Neuronal stem cell (in vitro differentiated cells): ENCODE measurements around the gene PRPH.

Experiments
- DNase-seq: peaks from one replicate; pipeline ENCODE4 v3.0.0-alpha.2; 2013; ENCODE audit warnings: low spot score
- H2AFZ ChIP-seq: one replicate; pipeline ENCODE4 v1.6.1; 2013; ENCODE audit warnings: mild to moderate bottlenecking, low read length, inconsistent platforms
- H2AK5ac ChIP-seq: 2 replicates; pipeline ENCODE4 v1.6.1; 2013; ENCODE audit warnings: low read depth, mild to moderate bottlenecking, inconsistent platforms, low read length, moderate library complexity, mixed read lengths
- H2BK120ac ChIP-seq: 2 replicates; pipeline ENCODE4 v1.6.1; 2013; ENCODE audit warnings: low read depth, mild to moderate bottlenecking, inconsistent platforms, low read length, moderate library complexity, mixed read lengths
- H2BK12ac ChIP-seq: one replicate; pipeline ENCODE4 v1.6.1; 2013; ENCODE audit warnings: low read length, inconsistent platforms
- H2BK15ac ChIP-seq: 2 replicates; pipeline ENCODE4 v1.6.1; 2013; ENCODE audit warnings: mild to moderate bottlenecking, low read length, inconsistent platforms, mixed read lengths
- H2BK5ac ChIP-seq: one replicate; pipeline ENCODE4 v1.6.1; 2013; ENCODE audit warnings: inconsistent platforms, mild to moderate bottlenecking, low read length, moderate library complexity
- H3K14ac ChIP-seq: one replicate; pipeline ENCODE4 v1.6.1; 2013; ENCODE audit warnings: low read length, inconsistent platforms
- H3K18ac ChIP-seq: 2 replicates; pipeline ENCODE4 v1.6.1; 2013; ENCODE audit warnings: low read length, inconsistent platforms
- H3K23ac ChIP-seq: 2 replicates; pipeline ENCODE4 v1.6.1; 2013; ENCODE audit warnings: low read depth, mild to moderate bottlenecking, mixed read lengths, low read length, inconsistent platforms; ENCODE audit not compliant: poor library complexity
- H3K27ac ChIP-seq: replicated peaks from 3 replicates; pipeline ENCODE4 v1.5.1; 2013; ENCODE audit warnings: low read length, inconsistent platforms
- H3K27me3 ChIP-seq, 3 experiments: 2 replicates each; pipeline ENCODE4 v1.6.1; 2013; ENCODE audit warnings: low read length in 3 of 3, mild to moderate bottlenecking in 2 of 3, inconsistent platforms in 1 of 3, low read depth in 1 of 3, mixed read lengths in 1 of 3, moderate library complexity in 1 of 3; ENCODE audit not compliant: control insufficient read depth in 3 of 3, insufficient read depth in 3 of 3
- H3K36me3 ChIP-seq, 2 donors: replicated peaks in 1 of 2; 2 replicates each; pipeline ENCODE4 v1.6.1; 2013; ENCODE audit warnings: low read length in 2 of 2; ENCODE audit not compliant: control insufficient read depth in 2 of 2, insufficient read depth in 2 of 2
- H3K4ac ChIP-seq: 2 replicates; pipeline ENCODE4 v1.6.1; 2013; ENCODE audit warnings: inconsistent platforms, mild to moderate bottlenecking, low read length, moderate library complexity
- H3K4me1 ChIP-seq, 2 donors: 1 replicate in 1 of 2; 2 replicates in 1 of 2; pipeline ENCODE4 v1.6.1; 2013; ENCODE audit warnings: low read length in 2 of 2, low read depth in 1 of 2; ENCODE audit not compliant: control insufficient read depth in 2 of 2, insufficient read depth in 1 of 2
- H3K4me2 ChIP-seq: one replicate; pipeline ENCODE4 v1.6.1; 2013; ENCODE audit warnings: mild to moderate bottlenecking, low read length, inconsistent platforms; ENCODE audit not compliant: insufficient read depth, poor library complexity, severe bottlenecking
- H3K4me3 ChIP-seq, 2 donors: 2 replicates each; pipeline ENCODE4 v1.5.1; 2013; ENCODE audit warnings: low read length in 2 of 2, mild to moderate bottlenecking in 2 of 2, inconsistent platforms in 1 of 2, moderate library complexity in 1 of 2
- H3K79me1 ChIP-seq: one replicate; pipeline ENCODE4 v1.6.1; 2013; ENCODE audit warnings: low read depth, mild to moderate bottlenecking, inconsistent platforms, low read length, moderate library complexity
- H3K9ac ChIP-seq: one replicate; pipeline ENCODE4 v1.6.1; 2013; ENCODE audit warnings: mild to moderate bottlenecking, low read depth, low read length, inconsistent platforms; ENCODE audit not compliant: poor library complexity
- H3K9me3 ChIP-seq, 2 donors: replicated peaks in 1 of 2; 2 replicates each; pipeline versions ENCODE3 to v1.6.1; 2013; ENCODE audit warnings: low read length in 2 of 2, mild to moderate bottlenecking in 2 of 2, inconsistent platforms in 1 of 2, low read depth in 1 of 2, mixed read lengths in 1 of 2, moderate library complexity in 1 of 2; ENCODE audit not compliant: control insufficient read depth in 2 of 2, insufficient read depth in 1 of 2
- H4K8ac ChIP-seq: one replicate; pipeline ENCODE4 v1.6.1; 2013; ENCODE audit warnings: low read depth, mild to moderate bottlenecking, inconsistent platforms, low read length, moderate library complexity
- H4K91ac ChIP-seq: one replicate; pipeline ENCODE4 v1.6.1; 2013; ENCODE audit warnings: low read length, low read depth, mild to moderate bottlenecking, inconsistent platforms; ENCODE audit not compliant: poor library complexity
- WGBS, 2 donors: extraction: QIAGEN DNeasy Blood & Tissue Kit; methylation state at CpG; one replicate each; pipeline ENCODE4 v1.1.7; 2013; ENCODE audit warnings: missing lambda C conversion rate in 2 of 2, mixed read lengths in 1 of 2; ENCODE audit not compliant: insufficient read length in 2 of 2, insufficient replicate concordance in 1 of 2; ENCODE audit errors: extremely low coverage in 2 of 2; 5-methylcytosine and 5-hydroxymethylcytosine counted together

Gene PRPH

DNA sequence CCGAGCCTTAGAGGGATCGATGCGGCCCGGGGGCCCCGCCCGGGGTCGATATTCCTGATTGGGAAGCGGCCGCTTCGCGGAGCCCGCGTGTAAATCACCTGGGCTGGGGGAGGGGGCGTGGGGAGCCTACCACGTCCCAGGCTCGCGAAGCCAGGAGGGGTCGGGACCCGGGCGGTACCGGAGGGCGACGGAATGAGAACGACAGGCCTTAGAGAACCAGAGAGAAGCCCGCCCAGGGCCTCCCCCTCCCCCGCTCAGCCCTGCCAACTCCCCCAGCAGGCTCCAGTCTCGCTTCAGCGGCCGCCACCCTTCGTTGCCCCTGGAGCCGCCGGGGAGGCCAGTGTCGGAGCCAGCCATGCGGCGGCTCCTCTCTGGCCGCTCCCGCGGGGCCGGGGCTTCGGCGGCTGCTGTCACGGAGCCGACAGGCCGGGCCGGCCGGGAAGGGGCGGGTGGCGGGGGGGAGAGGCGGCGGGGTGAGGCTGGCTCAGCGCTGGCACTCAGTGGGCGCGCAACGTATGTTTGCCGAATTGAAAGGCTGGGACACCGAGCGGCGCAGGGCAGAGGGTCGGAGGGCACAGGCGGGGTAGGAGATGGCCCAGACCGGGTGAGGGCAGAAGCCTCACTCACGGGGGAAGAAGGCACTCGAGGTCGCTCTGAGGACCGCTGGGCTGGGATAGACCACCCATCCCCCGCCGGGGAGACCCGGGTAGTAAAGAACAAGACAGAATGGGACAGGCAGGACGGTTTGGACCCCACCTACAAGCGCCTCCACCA lies 50.3 kb downstream of the PRPH start:
- Histone ChIP-seq H3K4ac (no peak overlapping the region), H3K4me3 (peak overlapping the region; percentile 20 to 33), H3K18ac (no peak overlapping the region), H2AFZ (peak overlapping the region; percentile 97), H2BK12ac (no peak overlapping the region), H3K14ac (no peak overlapping the region), H3K27ac (no peak overlapping the region), H3K36me3 (no peaks in the 10 kb centered on the region), H3K4me2 (peak overlapping the region; percentile 76), H2BK15ac (peak overlapping the region; percentile 50), H3K79me1 (no peaks in the 10 kb centered on the region), H3K27me3 (peaks cover 15 to 88% (median 80%) of the 10 kb centered on the region in 3 experiments), H3K4me1 (peaks cover 36 to 50% of the 10 kb centered on the region in 2 donors), H2BK5ac (no peak overlapping the region), H2BK120ac (peak overlapping the region; percentile 40), H2AK5ac (no peak overlapping the region), H3K23ac (peak overlapping the region; percentile 76), H4K8ac (no peak overlapping the region), H3K9ac (no peak overlapping the region), H4K91ac (no peak overlapping the region), H3K9me3 (peaks cover 0 to 3% of the 10 kb centered on the region in 2 donors)
- no peak for DNase-seq
- no CpG with 5 or more reads among the region's 70 CpGs for WGBS, 2 donors

DNA sequence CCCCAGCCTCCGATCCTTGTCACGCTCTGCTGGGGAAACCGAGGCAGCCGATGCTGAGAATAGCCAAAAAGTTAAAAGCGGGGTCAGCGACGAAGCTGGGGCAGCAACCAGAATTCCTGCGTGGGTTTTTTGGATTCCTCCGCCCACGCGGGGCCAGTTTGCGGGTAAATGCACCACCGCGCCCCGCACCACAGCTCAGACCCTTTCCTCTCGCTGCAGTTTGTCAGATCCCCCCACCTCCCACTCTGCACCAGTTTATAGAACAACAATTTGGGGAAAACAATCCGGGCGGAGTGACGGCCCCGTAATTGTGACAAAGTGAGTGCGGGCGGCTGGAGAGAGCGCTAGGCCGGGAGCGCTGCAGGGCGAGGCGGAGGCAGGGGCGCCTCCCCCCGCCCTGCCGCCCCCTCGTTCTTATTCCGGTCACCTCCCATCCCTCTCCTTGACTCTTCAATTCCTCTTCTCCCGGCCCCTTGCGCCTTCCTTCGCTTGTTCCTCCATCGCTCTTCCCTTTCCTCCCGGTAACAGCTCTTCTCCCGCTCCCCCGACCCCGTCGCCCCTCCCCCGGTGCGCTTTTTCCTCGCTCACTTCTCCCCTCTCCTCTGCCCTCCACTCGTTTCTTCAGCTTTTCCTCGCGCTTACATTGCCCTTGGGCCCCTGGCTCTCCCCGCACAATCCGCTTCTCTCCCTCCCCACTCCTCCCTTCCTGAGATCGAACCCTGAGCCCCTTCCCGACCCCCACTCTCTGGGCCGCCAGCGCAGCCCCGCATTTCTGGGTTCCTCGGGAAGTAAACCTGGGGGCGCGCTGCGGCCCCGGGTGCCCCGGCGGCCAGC lies 51.1 kb downstream of the PRPH start:
- H2BK15ac ChIP-seq, result peak overlapping the region; percentile 50
- peak overlapping the region; percentile 33 to 48 for H3K4me3 ChIP-seq
- H3K4me2 ChIP-seq, result peak overlapping the region; percentile 76
- H4K91ac ChIP-seq, result no peak overlapping the region
- peak overlapping the region; percentile 76 for H3K23ac ChIP-seq
- peak overlapping the region; percentile 97 for H2AFZ ChIP-seq
- H3K36me3 ChIP-seq, result no peaks in the 10 kb centered on the region
- no peak overlapping the region for H3K14ac ChIP-seq
- H2BK120ac ChIP-seq, result peak overlapping the region; percentile 40
- H2BK12ac ChIP-seq, result no peak overlapping the region
- no peak overlapping the region for H3K4ac ChIP-seq
- H3K4me1 ChIP-seq, result peaks cover 31 to 42% of the 10 kb centered on the region in 2 donors
- peaks cover 0 to 3% of the 10 kb centered on the region in 2 donors for H3K9me3 ChIP-seq
- H3K79me1 ChIP-seq, result no peaks in the 10 kb centered on the region
- H2BK5ac ChIP-seq, result no peak overlapping the region
- no peak overlapping the region for H3K9ac ChIP-seq
- DNase-seq, result no peak
- no peak overlapping the region for H3K27ac ChIP-seq
- peaks cover 15 to 81% (median 72%) of the 10 kb centered on the region in 3 experiments for H3K27me3 ChIP-seq
- H3K18ac ChIP-seq, result peak overlapping the region; percentile 66
- WGBS, 2 donors, result no CpG with 5 or more reads among the region's 61 CpGs
- peak overlapping the region; percentile 33 for H2AK5ac ChIP-seq
- H4K8ac ChIP-seq, result no peak overlapping the region

DNA sequence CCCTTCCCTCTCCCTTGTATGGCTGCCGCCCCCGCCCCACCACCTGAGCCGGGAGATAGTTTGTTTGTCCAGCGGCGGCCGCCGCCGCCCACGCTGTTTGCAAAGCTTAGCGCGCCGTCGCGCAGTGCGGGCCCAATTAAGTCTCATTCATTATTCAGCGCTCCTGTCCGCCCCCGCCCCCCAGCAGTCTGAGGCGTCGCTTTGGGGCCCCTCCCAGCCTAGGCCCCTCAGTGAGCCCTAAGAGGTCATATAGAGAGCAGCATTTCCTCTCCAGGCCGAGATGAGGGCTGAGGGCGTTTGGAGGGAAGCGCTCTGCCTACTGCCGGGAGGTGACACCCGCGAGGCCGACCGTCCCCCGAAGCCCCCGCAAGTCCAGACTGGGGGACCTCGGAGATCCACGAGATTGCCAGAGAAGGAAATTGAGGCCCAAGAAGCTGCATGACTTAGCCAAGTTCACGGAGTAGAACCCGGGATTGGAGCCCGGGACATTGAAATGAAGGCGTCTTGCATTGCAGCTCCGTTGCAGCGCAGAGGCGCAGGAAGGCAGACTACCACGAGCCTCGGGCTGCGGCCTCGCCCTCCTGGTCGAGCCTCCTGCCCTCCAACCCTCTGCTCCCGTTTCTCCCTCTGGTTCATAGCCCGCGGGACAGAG lies 51.8 kb downstream of the PRPH start, which contains the start of gene DNAJC22:
Gene DNAJC22, plus strand, starts transcription at position 230 of the 652 bp plus-strand sequence. CDS start 1,985 bp downstream, outside the sequence.
- Histone ChIP-seq H3K36me3 (no peaks in the 10 kb centered on the region), H3K79me1 (no peaks in the 10 kb centered on the region), H2BK12ac (no peak within 1 kb of the TSS), H3K4me3 (peak within 1 kb of the TSS; percentile 33 to 48), H4K91ac (no peak within 1 kb of the TSS), H3K4me2 (peak within 1 kb of the TSS; percentile 76), H3K27me3 (peaks cover 15 to 74% (median 64%) of the 10 kb centered on the region in 3 experiments), H2BK5ac (no peak within 1 kb of the TSS), H3K4me1 (peaks cover 23 to 35% of the 10 kb centered on the region in 2 donors), H3K23ac (no peak within 1 kb of the TSS), H3K9ac (no peak within 1 kb of the TSS), H2AK5ac (peak within 1 kb of the TSS; percentile 33), H3K9me3 (peaks cover 0 to 3% of the 10 kb centered on the region in 2 donors), H2BK120ac (peak within 1 kb of the TSS; percentile 40), H3K18ac (peak within 1 kb of the TSS; percentile 66), H3K4ac (no peak within 1 kb of the TSS), H2AFZ (peak within 1 kb of the TSS; percentile 97), H2BK15ac (peak within 1 kb of the TSS; percentile 50), H3K27ac (no peak within 1 kb of the TSS), H4K8ac (no peak within 1 kb of the TSS), H3K14ac (no peak within 1 kb of the TSS)
- no CpG with 5 or more reads among the region's 47 CpGs for WGBS, 2 donors
- DNase-seq, result no peak
